ENCODE data around the gene FKBP1A. TPM values are rescaled to one million over a fixed set of nuclear protein-coding genes. Genes with fewer than 3 reads are reported as not detected.

The FKBP1A gene
- total RNA-seq, 1 experiment from 2014 or later, result 196 TPM

GRCh38 chr20:1422753-1423152 is 29.9 kb upstream of the FKBP1A start:
- WGBS (ENCODE audit: extremely low coverage, insufficient read length, low lambda C conversion rate), result no CpG with 5 or more reads among the region's 3 CpGs
- peaks cover 2 to 4% (median 3%) of the 10 kb centered on the region in 3 experiments; a peak in 3 of 7 replicates for H3K36me3 Mint-ChIP-seq (ENCODE audit: insufficient read depth in 1 of 3, low read depth in 3 of 3)
- TF ChIP-seq CTCF (conservative IDR thresholded peaks at IDR 0.05), result no peak
- Histone ChIP-seq H4K20me1 (ENCODE audit: control insufficient read depth, insufficient read depth, insufficient read length) (no peaks in the 10 kb centered on the region), H3K9ac (ENCODE audit: extremely low read depth, insufficient read length, low read length) (no peak overlapping the region), H3K27me3 (ENCODE audit: insufficient read depth, low read length) (no peaks in the 10 kb centered on the region), H3K4me1 (ENCODE audit: insufficient read depth, low read length) (peaks cover 5% of the 10 kb centered on the region), H2AFZ (ENCODE audit: low read length) (no peak overlapping the region), H2BK15ac (ENCODE audit: low read depth, low read length) (no peak overlapping the region), H4K8ac (replicated peaks; ENCODE audit: insufficient read length, low read depth, low read length) (no peak overlapping the region), H3K79me2 (ENCODE audit: insufficient read depth, low read length) (no peaks in the 10 kb centered on the region), H3T11ph (ENCODE audit: low read length) (no peak overlapping the region), H3K23me2 (ENCODE audit: insufficient read length, low read depth, low read length, poor library complexity, severe bottlenecking) (no peaks in the 10 kb centered on the region), H2BK120ac (ENCODE audit: low read depth, low read length, poor library complexity, severe bottlenecking) (no peak overlapping the region), H2BK20ac (ENCODE audit: low read depth, low read length, poor library complexity, severe bottlenecking) (no peak overlapping the region), H4K91ac (ENCODE audit: insufficient read length, low read depth, low read length) (no peak overlapping the region), H3K23ac (ENCODE audit: insufficient read length, low read depth, low read length) (no peak overlapping the region), H2AK5ac (ENCODE audit: insufficient read length, low read length) (no peak overlapping the region), H3K4me2 (ENCODE audit: insufficient read depth, insufficient read length, low read length) (no peak overlapping the region), H3K27ac (ENCODE audit: insufficient read length, low read depth, low read length) (no peak overlapping the region), H2BK12ac (ENCODE audit: insufficient read length, low read depth, low read length) (no peak overlapping the region), H3K56ac (ENCODE audit: insufficient read length, low read depth, low read length) (no peak overlapping the region), H3K79me1 (ENCODE audit: insufficient read depth, low read depth, low read length, poor library complexity, severe bottlenecking) (no peaks in the 10 kb centered on the region), H3K18ac (ENCODE audit: insufficient read length, low read depth, low read length) (no peak overlapping the region), H3K9me3 (ENCODE audit: control insufficient read depth, low read depth, low read length) (no peaks in the 10 kb centered on the region), H3K14ac (ENCODE audit: insufficient read depth, low read length) (no peak overlapping the region), H3K4ac (ENCODE audit: low read depth, low read length) (no peak overlapping the region), H4K5ac (ENCODE audit: insufficient read length, low read depth, low read length) (no peak overlapping the region), H2BK5ac (ENCODE audit: insufficient read length, low read length) (no peak overlapping the region)
- H3K27ac Mint-ChIP-seq, result no peak overlapping the region
- peaks cover 29 to 37% of the 10 kb centered on the region in 2 experiments for H3K4me1 Mint-ChIP-seq
- peaks cover 17 to 34% of the 10 kb centered on the region in 2 experiments for H3K9me3 Mint-ChIP-seq
- no peak for DNase-seq
- no peak overlapping the region for H3K4me3 Mint-ChIP-seq
- H3K27me3 Mint-ChIP-seq (ENCODE audit: low read depth), result peaks cover 5% of the 10 kb centered on the region

Data from H9 (cell line).